Panc1 (cell line): ENCODE results near the gene ERCC2. TPM values are rescaled to one million over a fixed set of nuclear protein-coding genes. Genes with fewer than 3 reads are reported as not detected.

Experiments used
- ATAC-seq: fragments of 200-7000 bp; cut with Tn5 transposase; 2 replicates; pipeline ENCODE4 v1.9.1; 2020; ENCODE audit warnings: mild to moderate bottlenecking, moderate library complexity
- BruUV-seq: library from RNA; stranded (reverse); fragments of 400-500 nt; replicated peaks from 2 replicates; lab custom pipeline; 2021; lab: Mats Ljungman, UMichigan
- CTCF ChIA-PET: fragments of 300-600 bp; sonication (Branson Sonifier 250); formaldehyde crosslinking; loops from one replicate; lab custom pipeline; 2022; ENCODE audit warnings: antibody characterized with exemption; lab: Charles Lee
- POLR2A ChIA-PET: fragments of 300-600 bp; sonication (Branson Sonifier 250); formaldehyde crosslinking; loops from one replicate; lab custom pipeline; 2022; ENCODE audit warnings: antibody characterized with exemption; lab: Charles Lee
- DNase-seq: peaks from one replicate; pipeline ENCODE4 v3.0.0-alpha.2; 2010; ENCODE audit warnings: low read depth, low spot score
- H3K27ac ChIP-seq: 2 replicates; pipeline ENCODE4 v1.5.1; 2011; ENCODE audit warnings: mild to moderate bottlenecking, low read length, inconsistent platforms
- H3K27me3 ChIP-seq: fragments of 200-500 bp; sonication (Bioruptor generic); 2 replicates; pipeline ENCODE4 v1.6.0; 2014; ENCODE audit warnings: low read length, inconsistent platforms; ENCODE audit not compliant: control insufficient read depth, insufficient read depth
- H3K36me3 ChIP-seq: fragments of 200-500 bp; sonication (Bioruptor generic); 2 replicates; pipeline ENCODE4 v1.5.1; 2014; ENCODE audit warnings: inconsistent platforms, mild to moderate bottlenecking, low read length, moderate library complexity; ENCODE audit not compliant: control insufficient read depth, insufficient read depth
- H3K4me1 ChIP-seq: 2 replicates; pipeline ENCODE4 v1.5.1; 2011; ENCODE audit warnings: inconsistent platforms, mild to moderate bottlenecking, low read length, moderate library complexity; ENCODE audit not compliant: control insufficient read depth, insufficient read depth
- H3K4me3 ChIP-seq, 2 experiments: 2 replicates each; pipeline ENCODE4 v1.5.1; 2011 to 2012; ENCODE audit warnings: low read depth in 2 of 2, low read length in 2 of 2, mild to moderate bottlenecking in 2 of 2, inconsistent platforms in 1 of 2, moderate library complexity in 1 of 2
- H3K9me3 ChIP-seq: fragments of 200-500 bp; sonication (Bioruptor generic); 2 replicates; pipeline ENCODE4 v1.5.1; 2014; ENCODE audit warnings: low read depth, mild to moderate bottlenecking, inconsistent platforms, low read length, moderate library complexity; ENCODE audit not compliant: control insufficient read depth, insufficient read depth
- POLR2AphosphoS5 ChIP-seq: IDR thresholded peaks from 2 replicates; pipeline ENCODE4 v1.6.1; 2012; ENCODE audit warnings: mild to moderate bottlenecking, low read depth, low read length, moderate library complexity
- SIN3A ChIP-seq: IDR thresholded peaks from 2 replicates; pipeline ENCODE4 v1.6.1; 2012; ENCODE audit warnings: low read depth, mild to moderate bottlenecking, low read length, moderate library complexity, borderline replicate concordance; ENCODE audit not compliant: insufficient read depth
- TCF7L2 ChIP-seq: IDR thresholded peaks from 2 replicates; pipeline ENCODE4 v1.6.1; 2011; ENCODE audit warnings: mild to moderate bottlenecking, low read depth, low read length, inconsistent platforms
- in situ Hi-C: cut with HindIII; loops from 2 replicates; pipeline ENCODE4 v1.10.0; 2016; ENCODE audit warnings: low sequenced_read_pairs, low pct_unique_long_range_greater_than_20kb
- intact Hi-C: fragments of 100-400 bp; cut with micrococcal nuclease; formaldehyde crosslinking; loops from one replicate; pipeline ENCODE4 v1.10.0; 2022; ENCODE audit not compliant: unreplicated experiment
- total RNA-seq: library from RNA; stranded (reverse); gene quantifications from one replicate; pipeline ENCODE4 v1.2.1, GENCODE V29; 2021; ENCODE audit not compliant: unreplicated experiment
- TF ChIP-seq, protein P1 (sequence below): fragments of 450-650 bp; IDR thresholded peaks from 2 replicates; pipeline ENCODE4 v1.5.1; 2017; ENCODE audit warnings: mild to moderate bottlenecking
- TF ChIP-seq, protein P2 (sequence below), 2 experiments: IDR thresholded peaks; 2 replicates each; pipeline ENCODE4 v1.6.1; 2011 to 2012; ENCODE audit warnings: low read depth in 2 of 2, control low read depth in 1 of 2, low read length in 1 of 2, mild to moderate bottlenecking in 1 of 2, moderate library complexity in 1 of 2; ENCODE audit not compliant: insufficient read depth in 1 of 2

ERCC2 gene
- total RNA-seq, 1 experiment from 2014 or later: 32.5 TPM

DNA sequence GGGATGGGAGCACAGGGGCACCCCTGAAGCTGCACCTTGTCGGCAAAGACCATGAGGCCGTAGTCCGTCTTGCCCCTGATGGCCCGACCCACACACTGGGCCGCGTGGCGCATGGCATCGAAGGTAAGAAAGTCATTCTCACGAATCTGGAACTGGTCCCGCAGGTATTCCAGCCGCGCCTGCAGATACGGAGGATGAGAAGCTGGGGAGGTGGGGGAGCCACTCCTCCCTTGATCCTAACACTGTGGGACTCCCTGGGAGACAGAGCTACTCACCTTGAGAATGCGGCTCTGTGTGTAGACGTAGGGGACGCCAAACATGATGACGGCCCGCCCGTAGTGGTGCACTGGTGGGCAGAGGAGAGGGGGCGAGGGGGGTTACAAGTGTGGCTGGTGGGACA is 17.9 kb downstream of the ERCC2 start:
- H3K36me3 ChIP-seq: no peaks in the 10 kb centered on the region; the same call in 1 of the 2 replicates
- DNase-seq: no peak
- POLR2A ChIA-PET: no interaction called here
- H3K4me3 ChIP-seq: no peak overlapping the region
- no peaks in the 10 kb centered on the region for H3K9me3 ChIP-seq
- no TSS peak for BruUV-seq
- no peak overlapping the region for H3K27ac ChIP-seq
- ATAC-seq: no peak
- CTCF ChIA-PET: no interaction called here
- H3K4me1 ChIP-seq: no peaks in the 10 kb centered on the region
- in situ Hi-C loops (no loop called here), intact Hi-C loops (no loop called here)
- no peaks in the 10 kb centered on the region for H3K27me3 ChIP-seq
- no peak for TF ChIP-seq TCF7L2
- TF ChIP-seq, protein P1, sequence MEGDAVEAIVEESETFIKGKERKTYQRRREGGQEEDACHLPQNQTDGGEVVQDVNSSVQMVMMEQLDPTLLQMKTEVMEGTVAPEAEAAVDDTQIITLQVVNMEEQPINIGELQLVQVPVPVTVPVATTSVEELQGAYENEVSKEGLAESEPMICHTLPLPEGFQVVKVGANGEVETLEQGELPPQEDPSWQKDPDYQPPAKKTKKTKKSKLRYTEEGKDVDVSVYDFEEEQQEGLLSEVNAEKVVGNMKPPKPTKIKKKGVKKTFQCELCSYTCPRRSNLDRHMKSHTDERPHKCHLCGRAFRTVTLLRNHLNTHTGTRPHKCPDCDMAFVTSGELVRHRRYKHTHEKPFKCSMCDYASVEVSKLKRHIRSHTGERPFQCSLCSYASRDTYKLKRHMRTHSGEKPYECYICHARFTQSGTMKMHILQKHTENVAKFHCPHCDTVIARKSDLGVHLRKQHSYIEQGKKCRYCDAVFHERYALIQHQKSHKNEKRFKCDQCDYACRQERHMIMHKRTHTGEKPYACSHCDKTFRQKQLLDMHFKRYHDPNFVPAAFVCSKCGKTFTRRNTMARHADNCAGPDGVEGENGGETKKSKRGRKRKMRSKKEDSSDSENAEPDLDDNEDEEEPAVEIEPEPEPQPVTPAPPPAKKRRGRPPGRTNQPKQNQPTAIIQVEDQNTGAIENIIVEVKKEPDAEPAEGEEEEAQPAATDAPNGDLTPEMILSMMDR: no peak
- no peak for TF ChIP-seq SIN3A
- TF ChIP-seq POLR2AphosphoS5: no peak
- TF ChIP-seq, protein P2, sequence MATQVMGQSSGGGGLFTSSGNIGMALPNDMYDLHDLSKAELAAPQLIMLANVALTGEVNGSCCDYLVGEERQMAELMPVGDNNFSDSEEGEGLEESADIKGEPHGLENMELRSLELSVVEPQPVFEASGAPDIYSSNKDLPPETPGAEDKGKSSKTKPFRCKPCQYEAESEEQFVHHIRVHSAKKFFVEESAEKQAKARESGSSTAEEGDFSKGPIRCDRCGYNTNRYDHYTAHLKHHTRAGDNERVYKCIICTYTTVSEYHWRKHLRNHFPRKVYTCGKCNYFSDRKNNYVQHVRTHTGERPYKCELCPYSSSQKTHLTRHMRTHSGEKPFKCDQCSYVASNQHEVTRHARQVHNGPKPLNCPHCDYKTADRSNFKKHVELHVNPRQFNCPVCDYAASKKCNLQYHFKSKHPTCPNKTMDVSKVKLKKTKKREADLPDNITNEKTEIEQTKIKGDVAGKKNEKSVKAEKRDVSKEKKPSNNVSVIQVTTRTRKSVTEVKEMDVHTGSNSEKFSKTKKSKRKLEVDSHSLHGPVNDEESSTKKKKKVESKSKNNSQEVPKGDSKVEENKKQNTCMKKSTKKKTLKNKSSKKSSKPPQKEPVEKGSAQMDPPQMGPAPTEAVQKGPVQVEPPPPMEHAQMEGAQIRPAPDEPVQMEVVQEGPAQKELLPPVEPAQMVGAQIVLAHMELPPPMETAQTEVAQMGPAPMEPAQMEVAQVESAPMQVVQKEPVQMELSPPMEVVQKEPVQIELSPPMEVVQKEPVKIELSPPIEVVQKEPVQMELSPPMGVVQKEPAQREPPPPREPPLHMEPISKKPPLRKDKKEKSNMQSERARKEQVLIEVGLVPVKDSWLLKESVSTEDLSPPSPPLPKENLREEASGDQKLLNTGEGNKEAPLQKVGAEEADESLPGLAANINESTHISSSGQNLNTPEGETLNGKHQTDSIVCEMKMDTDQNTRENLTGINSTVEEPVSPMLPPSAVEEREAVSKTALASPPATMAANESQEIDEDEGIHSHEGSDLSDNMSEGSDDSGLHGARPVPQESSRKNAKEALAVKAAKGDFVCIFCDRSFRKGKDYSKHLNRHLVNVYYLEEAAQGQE (IDR thresholded peaks at IDR 0.05; ENCODE audit: insufficient read depth in 1 of 2, low read depth in 2 of 2, low read length in 1 of 2): no peak

DNA sequence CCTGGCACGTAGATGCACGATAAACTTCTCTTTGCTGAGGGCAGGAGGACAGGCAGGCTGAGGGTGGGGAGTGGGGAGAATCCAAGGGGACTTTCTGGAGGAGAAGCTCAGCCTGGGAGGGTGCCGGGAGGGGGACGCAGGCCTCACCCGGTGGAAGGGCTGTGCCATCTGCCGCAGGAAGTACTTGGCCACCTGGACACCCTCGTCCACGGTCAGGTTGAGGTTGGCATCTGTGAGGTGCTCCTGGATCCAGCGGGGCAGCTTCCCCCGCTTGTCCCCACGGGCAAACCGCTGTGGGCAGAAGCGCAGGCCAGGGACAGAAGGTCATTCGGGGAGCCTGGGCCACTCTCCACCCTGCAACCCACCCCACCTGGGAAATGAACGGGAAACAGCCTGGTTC is 18.3 kb downstream of the ERCC2 start:
- Histone ChIP-seq H3K4me1 (no peaks in the 10 kb centered on the region), H3K27me3 (no peaks in the 10 kb centered on the region), H3K36me3 (no peaks in the 10 kb centered on the region; the same call in 1 of the 2 replicates), H3K4me3 (no peak overlapping the region), H3K9me3 (no peaks in the 10 kb centered on the region), H3K27ac (no peak overlapping the region)
- no peak for ATAC-seq
- no peak for DNase-seq
- no peak for TF ChIP-seq SIN3A
- TF ChIP-seq, protein P1: no peak
- TF ChIP-seq, protein P2 (IDR thresholded peaks at IDR 0.05; ENCODE audit: insufficient read depth in 1 of 2, low read depth in 2 of 2, low read length in 1 of 2): no peak
- TF ChIP-seq POLR2AphosphoS5: no peak
- no peak for TF ChIP-seq TCF7L2
- POLR2A ChIA-PET: no interaction called here
- intact Hi-C loops: no loop called here
- no TSS peak for BruUV-seq
- CTCF ChIA-PET: no interaction called here
- in situ Hi-C loops: no loop called here
